ENCODE results near the gene ATG2A.

ATG2A gene

GRCh38 chr11:64900774-64901173 lies 16.2 kb downstream of the ATG2A start:
- peaks cover 28% of the 10 kb centered on the region for H3K36me3 ChIP-seq
- no peak for TF ChIP-seq CTCF (IDR thresholded peaks at IDR 0.05; ENCODE audit: low read depth, low read length)
- no peaks in the 10 kb centered on the region for H3K27me3 ChIP-seq (ENCODE audit: insufficient read depth, low read depth, severe bottlenecking)
- H3K4me3 ChIP-seq (ENCODE audit: low read depth, low read length): no peak overlapping the region
- no peak for DNase-seq
- H3K9me3 ChIP-seq (ENCODE audit: severe bottlenecking): no peaks in the 10 kb centered on the region
- H3K27ac ChIP-seq: no peak overlapping the region

GRCh38 chr11:64900263-64900678 lies 16.7 kb downstream of the ATG2A start:
- no peak for TF ChIP-seq CTCF (IDR thresholded peaks at IDR 0.05; ENCODE audit: low read depth, low read length)
- peaks cover 23% of the 10 kb centered on the region for H3K36me3 ChIP-seq
- H3K4me3 ChIP-seq (ENCODE audit: low read depth, low read length): no peak overlapping the region
- no peak for DNase-seq
- H3K27me3 ChIP-seq (ENCODE audit: insufficient read depth, low read depth, severe bottlenecking): no peaks in the 10 kb centered on the region
- H3K27ac ChIP-seq: no peak overlapping the region
- no peaks in the 10 kb centered on the region for H3K9me3 ChIP-seq (ENCODE audit: severe bottlenecking)

GRCh38 chr11:64898541-64898940 lies 18.5 kb downstream of the ATG2A start:
- no peak for TF ChIP-seq CTCF (IDR thresholded peaks at IDR 0.05; ENCODE audit: low read depth, low read length)
- Histone ChIP-seq H3K4me3 (ENCODE audit: low read depth, low read length) (no peak overlapping the region), H3K27me3 (ENCODE audit: insufficient read depth, low read depth, severe bottlenecking) (no peaks in the 10 kb centered on the region), H3K9me3 (ENCODE audit: severe bottlenecking) (no peaks in the 10 kb centered on the region), H3K36me3 (peaks cover 22% of the 10 kb centered on the region), H3K27ac (no peak overlapping the region)
- DNase-seq: no peak

GRCh38 chr11:64898076-64898445 lies 18.9 kb downstream of the ATG2A start:
- Histone ChIP-seq H3K9me3 (ENCODE audit: severe bottlenecking) (no peaks in the 10 kb centered on the region), H3K36me3 (peaks cover 22% of the 10 kb centered on the region), H3K4me3 (ENCODE audit: low read depth, low read length) (no peak overlapping the region), H3K27me3 (ENCODE audit: insufficient read depth, low read depth, severe bottlenecking) (no peaks in the 10 kb centered on the region), H3K27ac (no peak overlapping the region)
- DNase-seq: no peak
- no peak for TF ChIP-seq CTCF (IDR thresholded peaks at IDR 0.05; ENCODE audit: low read depth, low read length)

GRCh38 chr11:64897381-64898075 lies 19.5 kb downstream of the ATG2A start:
- TF ChIP-seq CTCF (IDR thresholded peaks at IDR 0.05; ENCODE audit: low read depth, low read length): no peak
- no peak for DNase-seq
- no peak overlapping the region for H3K27ac ChIP-seq
- H3K36me3 ChIP-seq: peaks cover 22% of the 10 kb centered on the region
- H3K27me3 ChIP-seq (ENCODE audit: insufficient read depth, low read depth, severe bottlenecking): no peaks in the 10 kb centered on the region
- H3K9me3 ChIP-seq (ENCODE audit: severe bottlenecking): no peaks in the 10 kb centered on the region
- no peak overlapping the region for H3K4me3 ChIP-seq (ENCODE audit: low read depth, low read length)

GRCh38 chr11:64896448-64897022 lies 20.5 kb downstream of the ATG2A start:
- TF ChIP-seq CTCF (IDR thresholded peaks at IDR 0.05; ENCODE audit: low read depth, low read length): no peak
- Histone ChIP-seq H3K36me3 (peaks cover 22% of the 10 kb centered on the region), H3K27ac (no peak overlapping the region), H3K9me3 (ENCODE audit: severe bottlenecking) (no peaks in the 10 kb centered on the region), H3K27me3 (ENCODE audit: insufficient read depth, low read depth, severe bottlenecking) (no peaks in the 10 kb centered on the region), H3K4me3 (ENCODE audit: low read depth, low read length) (no peak overlapping the region)
- DNase-seq: no peak
